ENCODE measurements around the gene MCF2.

DNA sequence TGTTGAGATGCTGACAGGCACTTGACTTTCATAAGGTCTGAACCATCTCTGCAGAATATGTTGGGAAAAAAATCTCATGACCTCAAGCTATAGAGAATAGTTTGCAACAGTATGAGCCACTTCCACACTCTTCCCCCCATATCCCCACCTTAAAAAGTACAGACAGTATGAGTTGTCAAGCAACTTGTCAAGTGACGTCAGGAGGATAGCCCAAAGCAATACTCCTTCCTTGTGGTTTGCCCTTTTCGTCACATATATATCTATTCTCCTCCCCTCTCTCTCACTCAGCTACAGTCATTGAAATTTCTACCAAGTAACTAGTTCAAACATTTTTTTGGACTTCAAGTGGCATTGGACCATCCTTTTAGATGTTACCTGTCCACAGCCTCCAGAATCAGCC is 67.7 kb downstream of the MCF2 start:
- no peak for TF ChIP-seq POLR2A (IDR thresholded peaks at IDR 0.05; ENCODE audit: low read length)
- no peak for TF ChIP-seq GATA1 (IDR thresholded peaks at IDR 0.05; ENCODE audit: low read depth, low read length)
